Heart left ventricle (tissue), 16 donors: ENCODE data around the gene HIPK2. TPM values are rescaled to one million over a fixed set of nuclear protein-coding genes. Genes with fewer than 3 reads are reported as not detected.

Experiments used
- ATAC-seq, 4 donors: fragments of 200-7000 bp; cut with Tn5 transposase; one replicate each; pipeline ENCODE4 v1.9.1; 2020 to 2022; ENCODE audit warnings: moderate library complexity in 4 of 4, mild to moderate bottlenecking in 3 of 4, moderate number of reproducible peaks in 1 of 4
- DNase-seq, 5 donors: peaks; one replicate each; pipeline ENCODE4 v3.0.0-alpha.2; 2020
- H3K27ac ChIP-seq, 12 donors: fragments of 200-600 bp; sonication (generic) in 4 of 12; one replicate each; pipeline versions ENCODE4 v1.5.0 to v1.8.0; 2016 to 2022; ENCODE audit warnings: mild to moderate bottlenecking in 2 of 12
- H3K27me3 ChIP-seq, 9 donors: fragments of 200-600 bp; sonication (generic) in 2 of 9; one replicate each; pipeline versions ENCODE4 v1.5.1 to v1.8.0; 2016 to 2022; ENCODE audit warnings: mild to moderate bottlenecking in 3 of 9
- H3K36me3 ChIP-seq, 9 donors: fragments of 200-600 bp; sonication (generic) in 2 of 9; one replicate each; pipeline versions ENCODE4 v1.5.0 to v1.8.0; 2018 to 2022; ENCODE audit warnings: mild to moderate bottlenecking in 2 of 9
- H3K4me1 ChIP-seq, 12 donors: fragments of 200-600 bp; sonication (generic) in 4 of 12; one replicate each; pipeline versions ENCODE4 v1.5.0 to v1.8.0; 2016 to 2022; ENCODE audit warnings: mild to moderate bottlenecking in 3 of 12
- H3K4me3 ChIP-seq, 12 donors: fragments of 200-600 bp; sonication (generic) in 4 of 12; one replicate each; pipeline versions ENCODE4 v1.5.0 to v1.8.0; 2017 to 2022; ENCODE audit warnings: mild to moderate bottlenecking in 9 of 12, moderate library complexity in 4 of 12
- H3K9me3 ChIP-seq, 12 donors: fragments of 200-600 bp; sonication (generic) in 4 of 12; one replicate each; pipeline versions ENCODE4 v1.5.0 to v1.8.0; 2016 to 2022; ENCODE audit warnings: mild to moderate bottlenecking in 1 of 12
- CTCF ChIP-seq, 12 donors: fragments of 200-600 bp; sonication (generic) in 4 of 12; IDR thresholded peaks; one replicate each; pipeline versions ENCODE4 v1.5.0 to v1.8.0; 2018 to 2022; ENCODE audit warnings: antibody characterized with exemption in 12 of 12, mild to moderate bottlenecking in 5 of 12
- POLR2A ChIP-seq, 2 donors: fragments of 450-650 bp; IDR thresholded peaks; one replicate each; pipeline ENCODE4 v1.6.1; 2017; ENCODE audit warnings: antibody characterized with exemption in 2 of 2, mild to moderate bottlenecking in 2 of 2, moderate library complexity in 2 of 2
- WGBS, 4 donors: extraction: QIAGEN DNeasy Blood & Tissue Kit in 2 of 4; methylation state at CpG; one replicate each; pipeline versions ENCODE4 v1.1.5 to v1.1.7; 2013 to 2018; 5-methylcytosine and 5-hydroxymethylcytosine counted together
- intact Hi-C, 10 donors: fragments of 100-400 bp; cut with DNase I; formaldehyde crosslinking; loops; one replicate each; pipeline versions ENCODE4 v1.11.1 to v1.14.2; 2022
- polyA plus RNA-seq, 2 donors: library from polyadenylated mRNA; stranded (reverse); fragments of 200-250 nt; gene quantifications; one replicate each; pipeline ENCODE4 v1.2.3, GENCODE V29; 2013
- total RNA-seq, 9 donors: library from RNA; depleted of rRNA in 2 of 9; stranded (reverse); fragments of >200 nt in 2 of 9; fragmentation: NEBNext Ultra II Directional in 3 of 9; extraction: Animal tissue kit (Norgen Biotek cat#: 25700) in 3 of 9; gene quantifications; one replicate each; pipeline versions ENCODE4 v1.1.0 to v1.2.4, GENCODE V29; 2016 to 2023
- donor health status: ischemic (EF 13 %, LVEDD 7.1; RV severe dilation, severe dysfunction).
- donor health status: healthy with polysubstance abuse.
- donor health status: DM: no; HTN: yes; CAD: no.
- donor health status: DM: no; HTN: no; CAD: no.
- donor health status: ischemic (EF 25% LVEDD 6.9; RV normal size, moderate dysfunction).
- donor health status: ischemic (EF 25% LVEDD 5.7; RV mildly dilated, moderate dysfunction).
- donor health status: healthy.
- donor health status: DM: yes; HTN: yes; CAD: no.
- donor health status: ischemic (EF 35%, LVEDD 5.7; RV mildly dilated, moderate dysfunction).
- donor health status: nonischemic (EF 11% LVEDD 7.7; RV severe dilation, severe dysfunction).
- donor health status: DM: yes; HTN: yes; CAD: no.
- donor health status: PGD.
- donor health status: ischemic (EF 29% LVEDD 5.4; RV normal size, mild dysfunction).
- donor health status: nonischemic (EF 23%, LVEDD 6.1; RV moderate dilation, normal function).

The HIPK2 gene
- total and polyA plus RNA-seq, 11 donors = 43.2 to 244 (median 143) TPM

GRCh38 chr7:139703487-139704307 is 74.1 kb downstream of the HIPK2 start:
- ATAC-seq (peak; percentile 44 to 70 (median 62)), DNase-seq (no peak)
- Histone ChIP-seq H3K4me1 (peaks cover 14 to 95% (median 61%) of the 10 kb centered on the region in 12 donors), H3K27ac (peak overlapping the region; percentile 66 to 93 (median 80)), H3K36me3 (peaks cover 0 to 57% (median 10%) of the 10 kb centered on the region in 9 donors), H3K9me3 (no peaks in the 10 kb centered on the region), H3K27me3 (no peaks in the 10 kb centered on the region), H3K4me3 (no peak overlapping the region)
- TF ChIP-seq CTCF (IDR thresholded peaks at IDR 0.05) = no peak
- no peak for TF ChIP-seq POLR2A (IDR thresholded peaks at IDR 0.05)
- intact Hi-C loops = loop anchor here in 3 of 10 donors (5.0 to 10.0 kb wide), 3 partner anchors 34 to 71 kb away; partner anchors contain the start of gene HIPK2 (in 1 of the 3)
- 61 to 67% (median 64%) methylated on average over 5 of the region's 5 CpGs for WGBS, 4 donors

- Histone ChIP-seq H3K4me1 (peaks cover 14 to 87% (median 55%) of the 10 kb centered on the region in 12 donors), H3K9me3 (no peaks in the 10 kb centered on the region), H3K27ac (peak overlapping the region; percentile 66 to 93 (median 80)), H3K36me3 (peaks cover 0 to 55% (median 12%) of the 10 kb centered on the region in 9 donors), H3K27me3 (no peaks in the 10 kb centered on the region), H3K4me3 (no peak overlapping the region)
- no peak for DNase-seq
- WGBS, 4 donors = 22 to 38% (median 30%) methylated on average over 10 of the region's 10 CpGs
- no peak for TF ChIP-seq CTCF (IDR thresholded peaks at IDR 0.05)
- intact Hi-C loops = loop anchor here in 3 of 10 donors (5.0 to 10.0 kb wide), 3 partner anchors 34 to 72 kb away; partner anchors contain the start of gene HIPK2 (in 1 of the 3)
- ATAC-seq = peak; percentile 48 to 71 (median 60)
These were observed 74.8 kb downstream of the HIPK2 start for GRCh38 chr7:139702811-139703486.

GRCh38 chr7:139702313-139702731 is 75.5 kb downstream of the HIPK2 start:
- TF ChIP-seq POLR2A (IDR thresholded peaks at IDR 0.05) = no peak
- TF ChIP-seq CTCF (IDR thresholded peaks at IDR 0.05) = no peak
- peak overlapping the region; percentile 66 to 93 (median 80) for H3K27ac ChIP-seq
- peaks cover 14 to 81% (median 53%) of the 10 kb centered on the region in 12 donors for H3K4me1 ChIP-seq
- H3K4me3 ChIP-seq = no peak overlapping the region
- ATAC-seq (peak; percentile 16 to 46 (median 28)), DNase-seq (peak in 1 of 5 donors; percentile 54)
- peaks cover 0 to 54% (median 11%) of the 10 kb centered on the region in 9 donors for H3K36me3 ChIP-seq
- intact Hi-C loops = loop anchor here in 3 of 10 donors (5.0 to 10.0 kb wide), 3 partner anchors 35 to 72 kb away; partner anchors contain the start of gene HIPK2 (in 1 of the 3)
- no peaks in the 10 kb centered on the region for H3K9me3 ChIP-seq
- 11 to 14% (median 12%) methylated on average over 7 to 8 of the region's 8 CpGs for WGBS, 4 donors
- H3K27me3 ChIP-seq = no peaks in the 10 kb centered on the region
